Measurements from ENCODE around the gene PLCB4. TPM values are rescaled to one million over a fixed set of nuclear protein-coding genes. Genes with fewer than 3 reads are reported as not detected.

The PLCB4 gene
- polyA plus RNA-seq, 12 donors: 4.7 to 8.8 (median 6.4) TPM; not detected in 1

- no peak for DNase-seq
These were observed 332.5 kb downstream of the PLCB4 start for GRCh38 chr20:9401371-9401770.

- DNase-seq: no peak
These were observed 333.3 kb downstream of the PLCB4 start for GRCh38 chr20:9402141-9402540.

GRCh38 chr20:9402546-9402945 lies 333.7 kb downstream of the PLCB4 start:
- DNase-seq: no peak

GRCh38 chr20:9403448-9403847 lies 334.6 kb downstream of the PLCB4 start:
- DNase-seq: no peak

GRCh38 chr20:9407805-9408421 lies 339.0 kb downstream of the PLCB4 start:
- peak; percentile 62 for DNase-seq

GRCh38 chr20:9408422-9409300 lies 339.8 kb downstream of the PLCB4 start:
- DNase-seq: no peak

- no peak for DNase-seq
These were observed 340.5 kb downstream of the PLCB4 start for GRCh38 chr20:9409352-9409751.

GRCh38 chr20:9409981-9410380 lies 341.1 kb downstream of the PLCB4 start:
- no peak for DNase-seq

GRCh38 chr20:9411833-9412232 lies 342.9 kb downstream of the PLCB4 start:
- DNase-seq: no peak

GRCh38 chr20:9412309-9412708 lies 343.4 kb downstream of the PLCB4 start:
- DNase-seq: no peak

- no peak for DNase-seq
These were observed 344.1 kb downstream of the PLCB4 start for GRCh38 chr20:9413001-9413400.

- no peak for DNase-seq
These were observed 346.5 kb downstream of the PLCB4 start for GRCh38 chr20:9415426-9415825.

GRCh38 chr20:9416421-9416820 lies 347.5 kb downstream of the PLCB4 start:
- no peak for DNase-seq

GRCh38 chr20:9417665-9418064 lies 348.8 kb downstream of the PLCB4 start:
- DNase-seq: no peak

- no peak for DNase-seq
These were observed 353.6 kb downstream of the PLCB4 start for GRCh38 chr20:9422321-9423057.

- DNase-seq: no peak
These were observed 355.7 kb downstream of the PLCB4 start for GRCh38 chr20:9424551-9424950.

- peak; percentile 5 for DNase-seq
These were observed 358.8 kb downstream of the PLCB4 start for GRCh38 chr20:9427430-9428291.

- no peak for DNase-seq
These were observed 359.4 kb downstream of the PLCB4 start for GRCh38 chr20:9428292-9428607.

GRCh38 chr20:9439806-9440205 lies 370.9 kb downstream of the PLCB4 start:
- no peak for DNase-seq

GRCh38 chr20:9440892-9441291 lies 372.0 kb downstream of the PLCB4 start:
- no peak for DNase-seq

GRCh38 chr20:9441948-9442347 lies 373.1 kb downstream of the PLCB4 start:
- DNase-seq: no peak

GRCh38 chr20:9442858-9443257 lies 374.0 kb downstream of the PLCB4 start:
- no peak for DNase-seq
